H1 (cell line): ENCODE data around the gene NMUR1. TPM values are rescaled to one million over a fixed set of nuclear protein-coding genes. Genes with fewer than 3 reads are reported as not detected.

Experiments
- CTCF ChIA-PET: fragments of 300-600 bp; sonication (Branson Sonifier 250); formaldehyde crosslinking; loops from one replicate; lab custom pipeline; 2021; ENCODE audit not compliant: partially characterized antibody; lab: Charles Lee
- POLR2A ChIA-PET: fragments of 300-600 bp; sonication (Branson Sonifier 250); formaldehyde crosslinking; loops from one replicate; lab custom pipeline; 2021; ENCODE audit warnings: inconsistent platforms; ENCODE audit not compliant: partially characterized antibody; lab: Charles Lee
- DNase-seq, 2 experiments: peaks; one replicate each; pipeline versions ENCODE4 v3.0.0 to v3.0.0-alpha.2; 2010 to 2022; ENCODE audit warnings: low spot score in 2 of 2, low read depth in 1 of 2, mixed read lengths in 1 of 2
- FAIRE-seq: peaks from 2 replicates; lab custom pipeline; 2011; peaks lifted over from hg19 to GRCh38; lab: Jason Lieb, UNC
- H2AFZ ChIP-seq: 2 replicates; pipeline ENCODE4 v1.8.1; 2012; ENCODE audit warnings: low read length, inconsistent platforms
- H2AK5ac ChIP-seq: 2 replicates; pipeline ENCODE4 v1.6.1; 2013; ENCODE audit warnings: low read depth, low read length
- H2BK120ac ChIP-seq: replicated peaks from 2 replicates; pipeline ENCODE3; 2013; ENCODE audit warnings: low read depth, low read length, inconsistent platforms
- H2BK12ac ChIP-seq: 2 replicates; pipeline ENCODE4 v1.6.1; 2013; ENCODE audit warnings: low read depth, low read length
- H2BK15ac ChIP-seq: 2 replicates; pipeline ENCODE4 v1.6.1; 2013; ENCODE audit warnings: low read length
- H2BK20ac ChIP-seq: 2 replicates; pipeline ENCODE4 v1.6.1; 2013; ENCODE audit warnings: low read length
- H2BK5ac ChIP-seq: 2 replicates; pipeline ENCODE4 v1.6.1; 2013; ENCODE audit warnings: low read depth, low read length
- H3K14ac ChIP-seq: 2 replicates; pipeline ENCODE4 v1.6.1; 2013; ENCODE audit warnings: inconsistent platforms; ENCODE audit not compliant: insufficient read length
- H3K18ac ChIP-seq: 2 replicates; pipeline ENCODE4 v1.6.1; 2013; ENCODE audit warnings: low read length; ENCODE audit errors: extremely low read depth
- H3K23ac ChIP-seq: 2 replicates; pipeline ENCODE4 v1.6.1; 2013; ENCODE audit warnings: inconsistent platforms; ENCODE audit not compliant: insufficient read length
- H3K23me2 ChIP-seq: 2 replicates; pipeline ENCODE4 v1.6.1; 2013; ENCODE audit warnings: low read depth, low read length
- H3K27ac ChIP-seq: 2 replicates; pipeline ENCODE4 v1.6.1; 2011; ENCODE audit warnings: low read depth, low read length, inconsistent platforms
- H3K27me3 ChIP-seq, 4 experiments: replicated peaks in 1 of 4; 1 replicate in 1 of 4; 2 replicates in 3 of 4; pipeline versions ENCODE4 v1.6.1 to v1.8.1; 2011 to 2013; ENCODE audit warnings: low read length in 3 of 4, mild to moderate bottlenecking in 3 of 4, inconsistent platforms in 2 of 4, mixed read lengths in 2 of 4, moderate library complexity in 1 of 4; ENCODE audit not compliant: control insufficient read depth in 3 of 4, insufficient read depth in 3 of 4; ENCODE audit errors: extremely low read depth in 1 of 4
- H3K36me3 ChIP-seq, 4 experiments: 2 replicates each; pipeline versions ENCODE4 v1.6.1 to v1.8.1; 2011 to 2013; ENCODE audit warnings: mild to moderate bottlenecking in 4 of 4, low read length in 3 of 4, moderate library complexity in 2 of 4, control low read depth in 1 of 4, inconsistent platforms in 1 of 4; ENCODE audit not compliant: insufficient read depth in 4 of 4, control insufficient read depth in 2 of 4
- H3K4ac ChIP-seq: replicated peaks from 2 replicates; pipeline ENCODE3; 2013; ENCODE audit warnings: low read length, low read depth, mixed read lengths, inconsistent platforms; ENCODE audit not compliant: insufficient read length
- H3K4me1 ChIP-seq, 4 experiments: replicated peaks in 1 of 4; 1 replicate in 1 of 4; 2 replicates in 3 of 4; pipeline versions ENCODE4 v1.6.1 to v1.8.1; 2011 to 2013; ENCODE audit warnings: low read length in 3 of 4, inconsistent platforms in 2 of 4, mixed read lengths in 1 of 4; ENCODE audit not compliant: insufficient read depth in 4 of 4, control insufficient read depth in 3 of 4
- H3K4me2 ChIP-seq, 2 experiments: 2 replicates each; pipeline versions ENCODE4 v1.6.1 to v1.8.1; 2011 to 2013; ENCODE audit warnings: low read depth in 2 of 2, low read length in 2 of 2, control low read depth in 1 of 2, inconsistent platforms in 1 of 2, mild to moderate bottlenecking in 1 of 2; ENCODE audit not compliant: insufficient read depth in 1 of 2
- H3K4me3 ChIP-seq, 4 experiments: fragments of 200-600, 300-600 bp in 1 of 4; sonication (generic), shearing (Covaris generic), sonication (Bioruptor Twin) in 1 of 4; 2 replicates each; pipeline versions ENCODE4 v1.5.1 to v1.8.1; 2011 to 2016; ENCODE audit warnings: low read length in 4 of 4, low read depth in 3 of 4, control low read depth in 2 of 4, inconsistent platforms in 2 of 4, mild to moderate bottlenecking in 2 of 4, mixed read lengths in 1 of 4, moderate library complexity in 1 of 4; ENCODE audit not compliant: insufficient read depth in 2 of 4; ENCODE audit errors: extremely low read depth in 1 of 4
- H3K56ac ChIP-seq: replicated peaks from 2 replicates; pipeline ENCODE3; 2013; ENCODE audit warnings: low read depth, mild to moderate bottlenecking, mixed read lengths, low read length, inconsistent platforms; ENCODE audit not compliant: insufficient read length
- H3K79me1 ChIP-seq: 2 replicates; pipeline ENCODE4 v1.6.1; 2013; ENCODE audit warnings: low read depth, low read length, control low read depth
- H3K79me2 ChIP-seq, 2 experiments: 2 replicates each; pipeline versions ENCODE4 v1.6.1 to v1.8.1; 2012 to 2013; ENCODE audit warnings: low read length in 2 of 2, mild to moderate bottlenecking in 2 of 2, inconsistent platforms in 1 of 2; ENCODE audit not compliant: insufficient read depth in 2 of 2, control insufficient read depth in 1 of 2
- H3K9ac ChIP-seq, 4 experiments: replicated peaks in 1 of 4; 1 replicate in 1 of 4; 2 replicates in 3 of 4; pipeline versions ENCODE4 v1.6.1 to v1.8.1; 2011 to 2013; ENCODE audit warnings: low read depth in 3 of 4, low read length in 3 of 4, control low read depth in 2 of 4, mild to moderate bottlenecking in 2 of 4, moderate library complexity in 2 of 4, inconsistent platforms in 1 of 4; ENCODE audit errors: extremely low read depth in 1 of 4
- H3K9me3 ChIP-seq, 2 experiments: 2 replicates each; pipeline versions ENCODE4 v1.6.1 to v1.8.1; 2012 to 2013; ENCODE audit warnings: mild to moderate bottlenecking in 2 of 2, moderate library complexity in 2 of 2, control low read depth in 1 of 2, inconsistent platforms in 1 of 2, low read depth in 1 of 2, low read length in 1 of 2, mixed read lengths in 1 of 2; ENCODE audit not compliant: insufficient read depth in 2 of 2
- H4K20me1 ChIP-seq, 2 experiments: replicated peaks in 1 of 2; 2 replicates each; pipeline versions ENCODE3 to v1.8.1; 2011 to 2013; ENCODE audit warnings: inconsistent platforms in 2 of 2, low read length in 2 of 2, mild to moderate bottlenecking in 1 of 2; ENCODE audit not compliant: insufficient read depth in 2 of 2, control insufficient read depth in 1 of 2
- H4K5ac ChIP-seq: 2 replicates; pipeline ENCODE4 v1.6.1; 2013; ENCODE audit warnings: low read length, low read depth, mixed read lengths, inconsistent platforms; ENCODE audit not compliant: insufficient read length
- H4K8ac ChIP-seq: 2 replicates; pipeline ENCODE4 v1.8.0; 2013; ENCODE audit warnings: mild to moderate bottlenecking, moderate library complexity, low read length, inconsistent platforms; ENCODE audit not compliant: insufficient read depth; ENCODE audit errors: extremely low read depth
- H4K91ac ChIP-seq: replicated peaks from 2 replicates; pipeline ENCODE3; 2013; ENCODE audit warnings: low read length, mixed read lengths, inconsistent platforms; ENCODE audit not compliant: insufficient read length
- CBX5 ChIP-seq: fragments of 300-800, 300-1000 bp; sonication (generic); IDR thresholded peaks from 2 replicates; pipeline ENCODE4 v1.7.1; 2016; ENCODE audit warnings: antibody characterized with exemption, low read length, low read depth
- HDAC2 ChIP-seq, 2 experiments: fragments of 300-600 bp in 1 of 2; sonication (generic) in 1 of 2; IDR thresholded peaks; 2 replicates each; pipeline ENCODE4 v1.6.1; 2011 to 2012; ENCODE audit warnings: low read depth in 2 of 2, low read length in 2 of 2, mild to moderate bottlenecking in 2 of 2, moderate library complexity in 2 of 2, borderline replicate concordance in 1 of 2, inconsistent platforms in 1 of 2
- KDM1A ChIP-seq: fragments of 200-600, 300-600 bp; sonication (generic); IDR thresholded peaks from 2 replicates; pipeline ENCODE4 v1.7.1; 2016; ENCODE audit warnings: mild to moderate bottlenecking, low read length, borderline replicate concordance
- polyA plus RNA-seq, 7 experiments: library from polyadenylated mRNA; depleted of rRNA in 3 of 7; stranded (reverse) in 5 of 7; unstranded in 2 of 7; fragments of >200 nt in 5 of 7; fragments of 200-250 nt in 2 of 7; gene quantifications; 1 replicate in 5 of 7; 2 replicates in 1 of 7; 4 replicates in 1 of 7; pipeline versions ENCODE4 v1.2.1 to v1.2.3, GENCODE V29; 2011 to 2013; ENCODE audit warnings: missing spikeins in 2 of 7, mixed read lengths in 2 of 7
- total RNA-seq: library from RNA; stranded (reverse); fragmentation: NEBNext Ultra II Directional; extraction: Animal tissue kit (Norgen Biotek cat#: 25700); gene quantifications from 2 replicates; pipeline ENCODE4 v1.2.1, GENCODE V29; 2021

The NMUR1 gene
- total and polyA plus RNA-seq, 2 of the 8 experiments (the other 6 are each of a cell fraction or from before 2014, with no cell fraction given), result 0.56 to 1.5 TPM

DNA sequence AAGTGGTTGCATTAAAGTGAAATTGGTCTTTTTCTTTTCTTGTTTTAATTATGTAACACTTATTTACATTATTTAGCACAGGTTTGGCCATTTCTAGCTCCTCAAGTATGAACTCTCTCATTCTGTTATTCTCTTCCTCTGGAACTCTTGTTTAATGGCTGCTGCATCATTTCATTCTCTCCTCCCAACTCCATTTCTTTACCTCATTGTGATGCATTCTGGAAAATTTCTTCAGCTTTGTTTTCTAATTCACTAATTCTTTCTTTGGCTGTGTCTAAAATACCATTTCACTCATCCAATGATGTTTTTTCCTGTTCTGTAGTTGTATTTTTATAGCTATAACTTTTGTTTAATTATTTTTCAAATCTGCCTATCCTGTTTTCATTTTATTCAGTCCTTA is 22.5 kb upstream of the NMUR1 start:
- Histone ChIP-seq H3K79me1 (no peaks in the 10 kb centered on the region), H3K4ac (no peak overlapping the region), H3K4me2 (no peak overlapping the region), H2BK20ac (no peak overlapping the region), H3K14ac (no peak overlapping the region), H3K27me3 (no peaks in the 10 kb centered on the region; a peak in 1 of 7 replicates), H3K9ac (no peak overlapping the region), H3K4me3 (no peak overlapping the region), H4K91ac (no peak overlapping the region), H3K23me2 (no peaks in the 10 kb centered on the region), H4K5ac (no peak overlapping the region), H3K36me3 (no peaks in the 10 kb centered on the region), H2BK5ac (no peak overlapping the region), H3K23ac (no peak overlapping the region), H4K8ac (no peak overlapping the region), H2BK15ac (no peak overlapping the region), H2BK120ac (no peak overlapping the region), H3K4me1 (no peaks in the 10 kb centered on the region; a peak in 1 of 7 replicates), H3K27ac (no peak overlapping the region), H3K18ac (no peak overlapping the region), H2BK12ac (no peak overlapping the region), H3K9me3 (peaks cover 0 to 11% of the 10 kb centered on the region in 2 experiments; a peak in 2 of 4 replicates), H3K56ac (no peak overlapping the region), H2AK5ac (no peak overlapping the region), H2AFZ (no peak overlapping the region), H3K79me2 (no peaks in the 10 kb centered on the region), H4K20me1 (no peaks in the 10 kb centered on the region)
- CTCF ChIA-PET, result interaction anchor here (0.6 to 4.3 kb wide), 13 partner anchors 9 to 142 kb away, joined by 3 to 24 read pairs (median 4); partner anchors contain the start of gene NMUR1
- no peak for FAIRE-seq
- peak; percentile 92 for TF ChIP-seq KDM1A
- TF ChIP-seq CBX5, result no peak
- peak in 1 of 2 experiments; percentile 70; a peak in 1 of 4 replicates for TF ChIP-seq HDAC2 (IDR thresholded peaks at IDR 0.05; ENCODE audit: borderline replicate concordance in 1 of 2, low read depth in 2 of 2, low read length in 2 of 2)
- DNase-seq, result no peak
- POLR2A ChIA-PET, result interaction anchor here (1.1 to 1.8 kb wide), 2 partner anchors 60 to 88 kb away, joined by 3 read pairs; partner anchors contain the start of gene NCL
